ENCODE data around the gene TSPAN18.

TSPAN18 gene

GRCh38 chr11:44736791-44737190, 10.0 kb downstream of the TSPAN18 start:
- in situ Hi-C loops (cut with HindIII; ENCODE audit: low sequenced_read_pairs), result no loop called here

GRCh38 chr11:44737245-44738085, 10.7 kb downstream of the TSPAN18 start:
- in situ Hi-C loops (cut with HindIII; ENCODE audit: low sequenced_read_pairs), result no loop called here

GRCh38 chr11:44738791-44739190, 12.0 kb downstream of the TSPAN18 start:
- in situ Hi-C loops (cut with HindIII; ENCODE audit: low sequenced_read_pairs), result no loop called here

GRCh38 chr11:44740967-44741366, 14.2 kb downstream of the TSPAN18 start:
- in situ Hi-C loops (cut with HindIII; ENCODE audit: low sequenced_read_pairs), result no loop called here

GRCh38 chr11:44741976-44742375, 15.2 kb downstream of the TSPAN18 start:
- in situ Hi-C loops (cut with HindIII; ENCODE audit: low sequenced_read_pairs), result no loop called here

- in situ Hi-C loops (cut with HindIII; ENCODE audit: low sequenced_read_pairs), result no loop called here
Observed at GRCh38 chr11:44742508-44743246, 15.9 kb downstream of the TSPAN18 start.

- in situ Hi-C loops (cut with HindIII; ENCODE audit: low sequenced_read_pairs), result no loop called here
Observed at GRCh38 chr11:44743326-44743725, 16.6 kb downstream of the TSPAN18 start.

GRCh38 chr11:44743959-44744557, 17.3 kb downstream of the TSPAN18 start:
- in situ Hi-C loops (cut with HindIII; ENCODE audit: low sequenced_read_pairs), result no loop called here

GRCh38 chr11:44746894-44747293, 20.1 kb downstream of the TSPAN18 start:
- in situ Hi-C loops (cut with HindIII; ENCODE audit: low sequenced_read_pairs), result no loop called here

- in situ Hi-C loops (cut with HindIII; ENCODE audit: low sequenced_read_pairs), result no loop called here
Observed at GRCh38 chr11:44747316-44747715, 20.6 kb downstream of the TSPAN18 start.

GRCh38 chr11:44747836-44748235, 21.1 kb downstream of the TSPAN18 start:
- in situ Hi-C loops (cut with HindIII; ENCODE audit: low sequenced_read_pairs), result no loop called here

GRCh38 chr11:44748606-44749005, 21.8 kb downstream of the TSPAN18 start:
- in situ Hi-C loops (cut with HindIII; ENCODE audit: low sequenced_read_pairs), result no loop called here

GRCh38 chr11:44749189-44749588, 22.4 kb downstream of the TSPAN18 start:
- in situ Hi-C loops (cut with HindIII; ENCODE audit: low sequenced_read_pairs), result no loop called here

GRCh38 chr11:44750551-44751465, 24.0 kb downstream of the TSPAN18 start:
- in situ Hi-C loops (cut with HindIII; ENCODE audit: low sequenced_read_pairs), result loop anchor here (25.0 kb wide), 1 partner anchor 114 kb away; no protein-coding TSS in a partner anchor

GRCh38 chr11:44752300-44752699, 25.5 kb downstream of the TSPAN18 start:
- in situ Hi-C loops (cut with HindIII; ENCODE audit: low sequenced_read_pairs), result loop anchor here (25.0 kb wide), 1 partner anchor 115 kb away; no protein-coding TSS in a partner anchor

GRCh38 chr11:44752713-44753112, 26.0 kb downstream of the TSPAN18 start:
- in situ Hi-C loops (cut with HindIII; ENCODE audit: low sequenced_read_pairs), result loop anchor here (25.0 kb wide), 1 partner anchor 115 kb away; no protein-coding TSS in a partner anchor

GRCh38 chr11:44753961-44754645, 27.3 kb downstream of the TSPAN18 start:
- in situ Hi-C loops (cut with HindIII; ENCODE audit: low sequenced_read_pairs), result loop anchor here (25.0 kb wide), 1 partner anchor 117 kb away; no protein-coding TSS in a partner anchor

- in situ Hi-C loops (cut with HindIII; ENCODE audit: low sequenced_read_pairs), result loop anchor here (25.0 kb wide), 1 partner anchor 118 kb away; no protein-coding TSS in a partner anchor
Observed at GRCh38 chr11:44754876-44755555, 28.3 kb downstream of the TSPAN18 start.
